ENCODE measurements around the gene AFG1L. TPM values are rescaled to one million over a fixed set of nuclear protein-coding genes. Genes with fewer than 3 reads are reported as not detected.

AFG1L gene
- polyA plus RNA-seq, 1 of the 3 experiments (the other 2 are of a cell fraction) = 0.71 TPM

DNA sequence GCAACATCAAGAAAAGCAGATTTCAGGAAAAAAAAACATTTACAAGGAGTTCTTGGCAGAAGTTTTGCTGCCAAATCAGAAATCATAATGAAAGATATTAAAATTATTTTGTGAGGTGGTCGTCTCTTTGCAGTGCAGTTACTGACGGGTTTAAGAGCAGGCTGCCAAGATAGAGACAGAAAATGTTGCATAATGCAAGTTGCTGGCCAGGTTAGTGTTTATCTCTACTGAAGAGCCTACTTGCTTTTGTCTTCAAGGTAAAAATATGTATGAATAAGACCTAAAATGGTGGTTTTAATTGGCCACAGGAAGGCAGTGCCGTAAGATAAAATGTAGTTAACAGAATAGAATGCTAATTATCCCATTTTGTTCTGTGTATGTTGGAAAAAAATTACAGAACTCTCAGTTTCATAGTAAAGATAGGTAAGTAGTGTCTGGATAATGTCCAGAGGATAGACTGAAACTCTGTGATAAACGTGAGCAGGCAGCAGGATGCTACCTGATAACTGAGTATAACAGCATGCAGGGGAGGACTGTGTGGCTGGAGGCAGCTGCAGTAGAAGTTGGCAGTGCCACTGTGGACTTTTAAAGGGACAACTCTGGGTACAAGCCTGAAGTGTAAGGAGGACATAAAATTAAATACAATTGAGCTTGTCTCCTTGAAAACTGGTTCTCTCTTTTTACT, 279.7 kb downstream of the AFG1L start:
- peak; percentile 43 for DNase-seq
- Histone ChIP-seq H3K9ac (no peak overlapping the region), H3K36me3 (replicated peaks in 1 of 2; ENCODE audit: control insufficient read depth in 1 of 2, insufficient read depth in 2 of 2, low read length in 1 of 2) (peaks cover 28 to 32% of the 10 kb centered on the region in 2 experiments), H3K27me3 (ENCODE audit: insufficient read depth) (no peaks in the 10 kb centered on the region), H3K79me2 (ENCODE audit: insufficient read depth) (peaks cover 90% of the 10 kb centered on the region), H3K9me3 (no peaks in the 10 kb centered on the region), H4K20me1 (ENCODE audit: insufficient read depth) (peaks cover 13% of the 10 kb centered on the region; the same call in 1 of the 2 replicates), H2AFZ (ENCODE audit: low read depth) (no peak overlapping the region), H3K4me3 (ENCODE audit: low read depth in 2 of 2, low read length in 1 of 2) (no peak overlapping the region), H3K4me2 (no peak overlapping the region), H3K9me2 (no peaks in the 10 kb centered on the region), H3K4me1 (ENCODE audit: control insufficient read depth in 1 of 2, insufficient read depth in 2 of 2, low read depth in 1 of 2, low read length in 1 of 2) (peaks cover 16 to 23% of the 10 kb centered on the region in 2 experiments), H3K27ac (ENCODE audit: low read depth in 2 of 2, low read length in 1 of 2) (peak overlapping the region in 1 of 2 experiments; percentile 64; a peak in 2 of 4 replicates), H3F3A (replicated peaks; ENCODE audit: insufficient read depth) (peaks cover 8% of the 10 kb centered on the region)
- no peak for TF ChIP-seq JUND (IDR thresholded peaks at IDR 0.05)
- TF ChIP-seq GATA2 (CRISPR knock-in tag; IDR thresholded peaks at IDR 0.05) = peak; percentile 72
- no peak for TF ChIP-seq GABPA (IDR thresholded peaks at IDR 0.05; ENCODE audit: low read depth)
- TF ChIP-seq SMC3 (IDR thresholded peaks at IDR 0.05; ENCODE audit: low read depth, low read length) = peak; percentile 16; the same call in 1 of the 2 replicates
- peak in 1 of 2 experiments; percentile 64; a peak in 2 of 4 replicates for TF ChIP-seq EP300 (IDR thresholded peaks at IDR 0.05; ENCODE audit: borderline replicate concordance in 1 of 2, low read depth in 1 of 2, low read length in 1 of 2)
- TF ChIP-seq MXI1 (IDR thresholded peaks at IDR 0.05; ENCODE audit: low read depth, low read length) = peak; percentile 60
- POLR2A ChIA-PET = no interaction called here
- 52% methylated on average over 4 of the region's 4 CpGs for WGBS (ENCODE audit: low lambda C conversion rate)
- CTCF ChIA-PET = interaction anchor here (1.3 to 1.8 kb wide), 2 partner anchors 12 to 318 kb away, joined by 4 to 5 read pairs; no protein-coding TSS in a partner anchor

Small RNAs within 50 kb of the gene (small RNA-seq; reads per million reads assigned to genes)
- gene AL356121.1 (0 reads per million in 7 experiments), gene AL391646.1 (0 reads per million in 7 experiments), gene RNA5SP212 (0 reads per million in 7 experiments), gene RNU6-1144P (0 to 17.1 (median 0) reads per million in 7 experiments), gene RNU6-770P (0 reads per million in 7 experiments), gene Z98742.2 (0 reads per million in 7 experiments)

Other genes starting within 250 kb of the AFG1L start
- gene OSTM1, start 220.3 kb upstream of the AFG1L start, polyA plus RNA-seq (2012; rRNA removed) = 10.1 and 12.9 TPM in 2 replicates
- not detected in 2 replicates for gene NR2E1, start 129.0 kb upstream of the AFG1L start, polyA plus RNA-seq (2012; rRNA removed)
- 105 and 124 TPM in 2 replicates for gene SNX3, start 34.0 kb upstream of the AFG1L start, polyA plus RNA-seq (2012; rRNA removed)

All from SK-N-SH (cell line).